HCT116 (cell line): Measurements from ENCODE around the gene MAPK1IP1L.

Experiments used
- CBX3 ChIP-seq: IDR thresholded peaks from 2 replicates; pipeline ENCODE4 v1.6.1; 2012; ENCODE audit warnings: low read depth
- CEBPB ChIP-seq: IDR thresholded peaks from 2 replicates; pipeline ENCODE4 v1.6.1; 2012; ENCODE audit warnings: low read depth
- EZH2phosphoT487 ChIP-seq: fragments of 200-600 bp; IDR thresholded peaks from 2 replicates; pipeline ENCODE4 v1.6.1; 2018; ENCODE audit warnings: antibody characterized with exemption, borderline replicate concordance
- FOSL1 ChIP-seq: IDR thresholded peaks from 2 replicates; pipeline ENCODE4 v1.6.1; 2012; ENCODE audit warnings: low read depth
- POLR2A ChIP-seq: IDR thresholded peaks from 2 replicates; pipeline ENCODE4 v1.7.0; 2011; ENCODE audit warnings: borderline replicate concordance; ENCODE audit not compliant: insufficient read depth, insufficient read length; ENCODE audit errors: extremely low read depth
- POLR2AphosphoS5 ChIP-seq: IDR thresholded peaks from 2 replicates; pipeline ENCODE4 v1.6.1; 2011; ENCODE audit warnings: mild to moderate bottlenecking, low read depth, low read length, moderate library complexity
- SIN3A ChIP-seq: IDR thresholded peaks from 2 replicates; pipeline ENCODE4 v1.6.1; 2012; ENCODE audit warnings: low read depth
- SRF ChIP-seq: IDR thresholded peaks from 2 replicates; pipeline ENCODE4 v1.6.1; 2012; ENCODE audit warnings: low read depth
- YY1 ChIP-seq: IDR thresholded peaks from 2 replicates; pipeline ENCODE4 v1.6.1; 2011; ENCODE audit warnings: low read length, low read depth, moderate library complexity, mild to moderate bottlenecking; ENCODE audit not compliant: insufficient replicate concordance; ENCODE audit errors: extremely low read depth
- ZNF274 ChIP-seq: fragments of 200-500 bp; sonication (Bioruptor generic); IDR thresholded peaks from 2 replicates; pipeline ENCODE4 v1.6.1; 2014; ENCODE audit warnings: mild to moderate bottlenecking, low read depth, low read length, inconsistent platforms
- TF ChIP-seq, protein P1 (sequence below), 3 experiments: fragments of 200-600 bp in 1 of 3; sonication (generic) in 1 of 3; IDR thresholded peaks in 2 of 3; conservative IDR thresholded peaks in 1 of 3; 2 replicates each; pipeline ENCODE4 v1.5.1; 2012 to 2017; ENCODE audit warnings: low read depth in 2 of 3, low read length in 2 of 3, antibody characterized with exemption in 1 of 3, borderline replicate concordance in 1 of 3, control low read depth in 1 of 3, mild to moderate bottlenecking in 1 of 3, mixed read lengths in 1 of 3, mixed run types in 1 of 3, moderate library complexity in 1 of 3; ENCODE audit not compliant: insufficient read depth in 1 of 3
- TF ChIP-seq, protein P2 (sequence below): IDR thresholded peaks from 2 replicates; pipeline ENCODE4 v1.6.1; 2012
- TF ChIP-seq, protein P3 (sequence below): IDR thresholded peaks from 2 replicates; pipeline ENCODE4 v1.6.1; 2012; ENCODE audit warnings: low read depth
- TF ChIP-seq, protein P4 (sequence below): IDR thresholded peaks from 2 replicates; pipeline ENCODE4 v1.6.1; 2012

DNA sequence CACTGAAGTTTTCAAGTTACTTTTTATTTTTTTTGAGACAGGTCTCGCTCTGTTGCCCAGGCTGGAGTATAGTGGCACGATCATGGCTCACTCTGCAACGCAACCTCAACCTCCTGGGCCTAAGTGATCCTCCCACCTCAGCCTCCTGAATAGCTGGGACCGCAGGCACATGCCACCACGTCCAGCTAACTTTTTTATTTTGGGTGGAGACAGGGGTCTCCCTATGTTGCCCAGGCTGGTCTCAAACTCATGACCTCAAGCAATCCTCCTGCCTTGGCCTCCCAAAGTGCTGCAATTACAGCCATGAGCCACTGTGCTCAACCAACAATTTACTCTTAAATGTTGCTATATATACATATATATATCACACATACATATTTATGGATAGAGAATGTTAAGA lies 50.3 kb downstream of the MAPK1IP1L start:
- no peak for TF ChIP-seq YY1
- TF ChIP-seq FOSL1 = no peak
- TF ChIP-seq, protein P1, sequence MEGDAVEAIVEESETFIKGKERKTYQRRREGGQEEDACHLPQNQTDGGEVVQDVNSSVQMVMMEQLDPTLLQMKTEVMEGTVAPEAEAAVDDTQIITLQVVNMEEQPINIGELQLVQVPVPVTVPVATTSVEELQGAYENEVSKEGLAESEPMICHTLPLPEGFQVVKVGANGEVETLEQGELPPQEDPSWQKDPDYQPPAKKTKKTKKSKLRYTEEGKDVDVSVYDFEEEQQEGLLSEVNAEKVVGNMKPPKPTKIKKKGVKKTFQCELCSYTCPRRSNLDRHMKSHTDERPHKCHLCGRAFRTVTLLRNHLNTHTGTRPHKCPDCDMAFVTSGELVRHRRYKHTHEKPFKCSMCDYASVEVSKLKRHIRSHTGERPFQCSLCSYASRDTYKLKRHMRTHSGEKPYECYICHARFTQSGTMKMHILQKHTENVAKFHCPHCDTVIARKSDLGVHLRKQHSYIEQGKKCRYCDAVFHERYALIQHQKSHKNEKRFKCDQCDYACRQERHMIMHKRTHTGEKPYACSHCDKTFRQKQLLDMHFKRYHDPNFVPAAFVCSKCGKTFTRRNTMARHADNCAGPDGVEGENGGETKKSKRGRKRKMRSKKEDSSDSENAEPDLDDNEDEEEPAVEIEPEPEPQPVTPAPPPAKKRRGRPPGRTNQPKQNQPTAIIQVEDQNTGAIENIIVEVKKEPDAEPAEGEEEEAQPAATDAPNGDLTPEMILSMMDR (IDR thresholded peaks at IDR 0.05 in 2 of 3, conservative IDR thresholded peaks at IDR 0.05 in 1 of 3; ENCODE audit: borderline replicate concordance in 1 of 3, insufficient read depth in 1 of 3, low read depth in 2 of 3, low read length in 2 of 3) = no peak
- TF ChIP-seq EZH2phosphoT487 = no peak
- TF ChIP-seq, protein P2, sequence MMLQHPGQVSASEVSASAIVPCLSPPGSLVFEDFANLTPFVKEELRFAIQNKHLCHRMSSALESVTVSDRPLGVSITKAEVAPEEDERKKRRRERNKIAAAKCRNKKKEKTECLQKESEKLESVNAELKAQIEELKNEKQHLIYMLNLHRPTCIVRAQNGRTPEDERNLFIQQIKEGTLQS = no peak
- TF ChIP-seq CEBPB = no peak
- no peak for TF ChIP-seq POLR2A
- TF ChIP-seq, protein P3, sequence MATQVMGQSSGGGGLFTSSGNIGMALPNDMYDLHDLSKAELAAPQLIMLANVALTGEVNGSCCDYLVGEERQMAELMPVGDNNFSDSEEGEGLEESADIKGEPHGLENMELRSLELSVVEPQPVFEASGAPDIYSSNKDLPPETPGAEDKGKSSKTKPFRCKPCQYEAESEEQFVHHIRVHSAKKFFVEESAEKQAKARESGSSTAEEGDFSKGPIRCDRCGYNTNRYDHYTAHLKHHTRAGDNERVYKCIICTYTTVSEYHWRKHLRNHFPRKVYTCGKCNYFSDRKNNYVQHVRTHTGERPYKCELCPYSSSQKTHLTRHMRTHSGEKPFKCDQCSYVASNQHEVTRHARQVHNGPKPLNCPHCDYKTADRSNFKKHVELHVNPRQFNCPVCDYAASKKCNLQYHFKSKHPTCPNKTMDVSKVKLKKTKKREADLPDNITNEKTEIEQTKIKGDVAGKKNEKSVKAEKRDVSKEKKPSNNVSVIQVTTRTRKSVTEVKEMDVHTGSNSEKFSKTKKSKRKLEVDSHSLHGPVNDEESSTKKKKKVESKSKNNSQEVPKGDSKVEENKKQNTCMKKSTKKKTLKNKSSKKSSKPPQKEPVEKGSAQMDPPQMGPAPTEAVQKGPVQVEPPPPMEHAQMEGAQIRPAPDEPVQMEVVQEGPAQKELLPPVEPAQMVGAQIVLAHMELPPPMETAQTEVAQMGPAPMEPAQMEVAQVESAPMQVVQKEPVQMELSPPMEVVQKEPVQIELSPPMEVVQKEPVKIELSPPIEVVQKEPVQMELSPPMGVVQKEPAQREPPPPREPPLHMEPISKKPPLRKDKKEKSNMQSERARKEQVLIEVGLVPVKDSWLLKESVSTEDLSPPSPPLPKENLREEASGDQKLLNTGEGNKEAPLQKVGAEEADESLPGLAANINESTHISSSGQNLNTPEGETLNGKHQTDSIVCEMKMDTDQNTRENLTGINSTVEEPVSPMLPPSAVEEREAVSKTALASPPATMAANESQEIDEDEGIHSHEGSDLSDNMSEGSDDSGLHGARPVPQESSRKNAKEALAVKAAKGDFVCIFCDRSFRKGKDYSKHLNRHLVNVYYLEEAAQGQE = no peak
- no peak for TF ChIP-seq POLR2AphosphoS5
- no peak for TF ChIP-seq SIN3A
- TF ChIP-seq CBX3 = no peak
- no peak for TF ChIP-seq SRF
- TF ChIP-seq, protein P4, sequence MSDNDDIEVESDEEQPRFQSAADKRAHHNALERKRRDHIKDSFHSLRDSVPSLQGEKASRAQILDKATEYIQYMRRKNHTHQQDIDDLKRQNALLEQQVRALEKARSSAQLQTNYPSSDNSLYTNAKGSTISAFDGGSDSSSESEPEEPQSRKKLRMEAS = no peak
- no peak for TF ChIP-seq ZNF274
